ENCODE measurements around the gene ZC3HAV1L. TPM values are rescaled to one million over a fixed set of nuclear protein-coding genes. Genes with fewer than 3 reads are reported as not detected.

Gene ZC3HAV1L
- total and polyA plus RNA-seq, 2 of the 13 experiments (the other 11 are each of a cell fraction or from before 2014, with no cell fraction given): 8.4 to 11.1 TPM

DNA sequence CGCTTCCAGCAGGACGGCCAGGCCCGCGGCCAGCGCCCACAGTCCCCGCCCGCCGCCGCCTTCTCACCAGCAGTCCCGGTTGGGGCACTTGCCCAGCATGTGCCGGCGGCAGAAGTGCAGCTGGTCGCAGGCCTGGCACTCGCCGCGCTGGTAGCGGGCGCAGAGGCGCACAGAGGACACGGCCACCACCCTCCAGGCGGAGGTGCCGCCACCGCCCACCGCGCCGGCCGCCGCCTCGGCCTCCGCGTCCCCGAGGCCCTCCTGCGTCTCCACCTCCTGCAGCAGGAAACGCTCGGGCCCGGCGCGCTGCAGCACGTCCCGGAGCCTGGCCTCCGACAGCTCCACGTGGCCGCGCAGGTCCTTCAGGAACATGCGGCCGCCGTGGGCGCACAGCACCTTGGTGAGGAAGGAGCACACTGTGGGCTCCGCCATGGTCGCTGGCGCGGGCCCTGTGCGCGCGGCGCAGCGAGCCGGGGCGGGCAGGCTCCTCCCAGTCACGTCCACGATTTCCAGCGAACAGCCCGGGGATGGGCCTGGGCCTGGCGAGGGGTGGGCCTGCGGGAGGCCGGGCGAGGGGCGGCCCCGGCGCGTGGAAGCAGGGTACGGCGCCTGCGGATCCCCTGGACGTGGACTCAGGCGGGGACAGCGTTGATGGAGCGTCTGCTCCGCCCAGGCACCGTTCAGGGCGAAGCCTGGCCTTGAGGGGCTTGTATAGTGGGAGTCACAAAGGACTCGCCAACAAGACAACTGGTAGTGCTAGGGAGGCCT is at the start of gene ZC3HAV1L (continued):
- peak; percentile 32 for TF ChIP-seq KDM2A (CRISPR knock-in tag; IDR thresholded peaks at IDR 0.05; ENCODE audit: borderline replicate concordance, low read depth)
- TF ChIP-seq, protein P1, sequence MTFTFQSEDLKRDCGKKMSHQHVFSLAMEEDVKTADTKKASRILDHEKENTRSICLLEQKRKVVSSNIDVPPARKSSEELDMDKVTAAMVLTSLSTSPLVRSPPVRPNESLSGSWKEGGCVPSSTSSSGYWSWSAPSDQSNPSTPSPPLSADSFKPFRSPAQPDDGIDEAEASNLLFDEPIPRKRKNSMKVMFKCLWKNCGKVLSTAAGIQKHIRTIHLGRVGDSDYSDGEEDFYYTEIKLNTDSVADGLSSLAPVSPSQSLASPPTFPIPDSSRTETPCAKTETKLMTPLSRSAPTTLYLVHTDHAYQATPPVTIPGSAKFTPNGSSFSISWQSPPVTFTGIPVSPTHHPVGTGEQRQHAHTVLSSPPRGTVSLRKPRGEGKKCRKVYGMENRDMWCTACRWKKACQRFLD (CRISPR knock-in tag; IDR thresholded peaks at IDR 0.05; ENCODE audit: borderline replicate concordance): peak; percentile 80; the same call in 1 of the 2 replicates
- TF ChIP-seq ZNF329 (CRISPR knock-in tag; IDR thresholded peaks at IDR 0.05; ENCODE audit: low read depth): peak; percentile 76; the same call in 1 of the 2 replicates
- no peak for TF ChIP-seq TBL1XR1 (IDR thresholded peaks at IDR 0.05; ENCODE audit: borderline replicate concordance, low read length, partially characterized antibody)
- TF ChIP-seq DPF2 (CRISPR knock-in tag; IDR thresholded peaks at IDR 0.05; ENCODE audit: borderline replicate concordance, low read depth): no peak
- TF ChIP-seq ARNT (IDR thresholded peaks at IDR 0.05): no peak
- TF ChIP-seq, protein P2, sequence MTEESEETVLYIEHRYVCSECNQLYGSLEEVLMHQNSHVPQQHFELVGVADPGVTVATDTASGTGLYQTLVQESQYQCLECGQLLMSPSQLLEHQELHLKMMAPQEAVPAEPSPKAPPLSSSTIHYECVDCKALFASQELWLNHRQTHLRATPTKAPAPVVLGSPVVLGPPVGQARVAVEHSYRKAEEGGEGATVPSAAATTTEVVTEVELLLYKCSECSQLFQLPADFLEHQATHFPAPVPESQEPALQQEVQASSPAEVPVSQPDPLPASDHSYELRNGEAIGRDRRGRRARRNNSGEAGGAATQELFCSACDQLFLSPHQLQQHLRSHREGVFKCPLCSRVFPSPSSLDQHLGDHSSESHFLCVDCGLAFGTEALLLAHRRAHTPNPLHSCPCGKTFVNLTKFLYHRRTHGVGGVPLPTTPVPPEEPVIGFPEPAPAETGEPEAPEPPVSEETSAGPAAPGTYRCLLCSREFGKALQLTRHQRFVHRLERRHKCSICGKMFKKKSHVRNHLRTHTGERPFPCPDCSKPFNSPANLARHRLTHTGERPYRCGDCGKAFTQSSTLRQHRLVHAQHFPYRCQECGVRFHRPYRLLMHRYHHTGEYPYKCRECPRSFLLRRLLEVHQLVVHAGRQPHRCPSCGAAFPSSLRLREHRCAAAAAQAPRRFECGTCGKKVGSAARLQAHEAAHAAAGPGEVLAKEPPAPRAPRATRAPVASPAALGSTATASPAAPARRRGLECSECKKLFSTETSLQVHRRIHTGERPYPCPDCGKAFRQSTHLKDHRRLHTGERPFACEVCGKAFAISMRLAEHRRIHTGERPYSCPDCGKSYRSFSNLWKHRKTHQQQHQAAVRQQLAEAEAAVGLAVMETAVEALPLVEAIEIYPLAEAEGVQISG (CRISPR knock-in tag; IDR thresholded peaks at IDR 0.05): peak; percentile 78
- no peak for TF ChIP-seq JARID2 (CRISPR knock-in tag; IDR thresholded peaks at IDR 0.05; ENCODE audit: insufficient replicate concordance)
- TF ChIP-seq, protein P3, sequence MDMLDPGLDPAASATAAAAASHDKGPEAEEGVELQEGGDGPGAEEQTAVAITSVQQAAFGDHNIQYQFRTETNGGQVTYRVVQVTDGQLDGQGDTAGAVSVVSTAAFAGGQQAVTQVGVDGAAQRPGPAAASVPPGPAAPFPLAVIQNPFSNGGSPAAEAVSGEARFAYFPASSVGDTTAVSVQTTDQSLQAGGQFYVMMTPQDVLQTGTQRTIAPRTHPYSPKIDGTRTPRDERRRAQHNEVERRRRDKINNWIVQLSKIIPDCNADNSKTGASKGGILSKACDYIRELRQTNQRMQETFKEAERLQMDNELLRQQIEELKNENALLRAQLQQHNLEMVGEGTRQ (IDR thresholded peaks at IDR 0.05; ENCODE audit: low read depth, low read length): no peak
- TF ChIP-seq, protein P3 (CRISPR knock-in tag; IDR thresholded peaks at IDR 0.05; ENCODE audit: borderline replicate concordance): no peak
- peak; percentile 40; the same call in 1 of the 2 replicates for TF ChIP-seq HDAC2 (CRISPR knock-in tag; IDR thresholded peaks at IDR 0.05)
- TF ChIP-seq ASH2L (IDR thresholded peaks at IDR 0.05; ENCODE audit: insufficient read length, low read depth, low read length): peak; percentile 41
- no peak for TF ChIP-seq ZNF430 (CRISPR knock-in tag; IDR thresholded peaks at IDR 0.05)
- no peak for TF ChIP-seq MAFF (IDR thresholded peaks at IDR 0.05; ENCODE audit: low read depth, low read length)
- TF ChIP-seq, protein P4, sequence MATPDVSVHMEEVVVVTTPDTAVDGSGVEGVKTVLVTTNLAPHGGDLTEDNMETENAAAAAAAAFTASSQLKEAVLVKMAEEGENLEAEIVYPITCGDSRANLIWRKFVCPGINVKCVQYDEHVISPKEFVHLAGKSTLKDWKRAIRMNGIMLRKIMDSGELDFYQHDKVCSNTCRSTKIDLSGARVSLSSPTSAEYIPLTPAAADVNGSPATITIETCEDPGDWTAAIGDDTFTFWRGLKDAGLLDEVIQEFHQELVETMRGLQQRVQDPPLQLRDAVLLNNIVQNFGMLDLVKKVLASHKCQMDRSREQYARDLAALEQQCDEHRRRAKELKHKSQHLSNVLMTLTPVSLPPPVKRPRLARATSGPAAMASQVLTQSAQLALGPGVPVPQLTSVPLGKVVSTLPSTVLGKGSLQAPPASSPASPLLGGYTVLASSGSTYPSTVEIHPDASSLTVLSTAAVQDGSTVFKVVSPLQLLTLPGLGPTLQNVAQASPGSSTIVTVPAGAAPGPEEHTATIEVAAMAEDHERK (CRISPR knock-in tag; IDR thresholded peaks at IDR 0.05; ENCODE audit: low read depth): no peak
- TF ChIP-seq, protein P5, sequence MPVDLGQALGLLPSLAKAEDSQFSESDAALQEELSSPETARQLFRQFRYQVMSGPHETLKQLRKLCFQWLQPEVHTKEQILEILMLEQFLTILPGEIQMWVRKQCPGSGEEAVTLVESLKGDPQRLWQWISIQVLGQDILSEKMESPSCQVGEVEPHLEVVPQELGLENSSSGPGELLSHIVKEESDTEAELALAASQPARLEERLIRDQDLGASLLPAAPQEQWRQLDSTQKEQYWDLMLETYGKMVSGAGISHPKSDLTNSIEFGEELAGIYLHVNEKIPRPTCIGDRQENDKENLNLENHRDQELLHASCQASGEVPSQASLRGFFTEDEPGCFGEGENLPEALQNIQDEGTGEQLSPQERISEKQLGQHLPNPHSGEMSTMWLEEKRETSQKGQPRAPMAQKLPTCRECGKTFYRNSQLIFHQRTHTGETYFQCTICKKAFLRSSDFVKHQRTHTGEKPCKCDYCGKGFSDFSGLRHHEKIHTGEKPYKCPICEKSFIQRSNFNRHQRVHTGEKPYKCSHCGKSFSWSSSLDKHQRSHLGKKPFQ (CRISPR knock-in tag; IDR thresholded peaks at IDR 0.05; ENCODE audit: insufficient replicate concordance): no peak
- no peak for TF ChIP-seq RORA (CRISPR knock-in tag; IDR thresholded peaks at IDR 0.05)

Measured in HepG2 (cell line).